GM23338 (cell line): Measurements from ENCODE around the gene ZFHX3.

Experiments used
- CREB1 ChIP-seq: fragments of 250-450 bp; sonication (Bioruptor Pico); IDR thresholded peaks from 2 replicates; pipeline ENCODE4 v1.5.0; 2020; ENCODE audit warnings: low read depth, mild to moderate bottlenecking, moderate library complexity
- EZH2 ChIP-seq: fragments of 200-600 bp; sonication (generic); IDR thresholded peaks from one replicate; pipeline ENCODE4 v1.8.0; 2017; ENCODE audit warnings: antibody characterized with exemption, mild to moderate bottlenecking, low read depth; ENCODE audit not compliant: unreplicated experiment
- EZH2phosphoT487 ChIP-seq: fragments of 200-600 bp; sonication (generic); IDR thresholded peaks from one replicate; pipeline ENCODE4 v1.8.1; 2018; ENCODE audit warnings: antibody characterized with exemption; ENCODE audit not compliant: unreplicated experiment
- JUNB ChIP-seq: IDR thresholded peaks from one replicate; pipeline ENCODE4 v1.6.1; 2016; ENCODE audit warnings: antibody characterized with exemption; ENCODE audit not compliant: unreplicated experiment
- NANOG ChIP-seq: IDR thresholded peaks from 2 replicates; pipeline ENCODE4 v1.6.1; 2016; ENCODE audit warnings: antibody characterized with exemption, borderline replicate concordance
- POLR2AphosphoS5 ChIP-seq: IDR thresholded peaks from 2 replicates; pipeline ENCODE4 v1.6.1; 2016; ENCODE audit warnings: antibody characterized with exemption, low read depth
- TF ChIP-seq, protein P1 (sequence below), 2 experiments: fragments of 200-600 bp in 1 of 2; sonication (generic) in 1 of 2; conservative IDR thresholded peaks; 2 replicates each; pipeline versions ENCODE4 v1.5.1 to v1.6.1; 2016 to 2017; ENCODE audit warnings: antibody characterized with exemption in 2 of 2, low read depth in 2 of 2, mild to moderate bottlenecking in 2 of 2, moderate library complexity in 1 of 2
- TF ChIP-seq, protein P2 (sequence below): IDR thresholded peaks from 2 replicates; pipeline ENCODE4 v1.6.1; 2016; ENCODE audit warnings: antibody characterized with exemption
- TF ChIP-seq, protein P3 (sequence below): IDR thresholded peaks from one replicate; pipeline ENCODE4 v1.6.1; 2018; ENCODE audit warnings: antibody characterized with exemption; ENCODE audit not compliant: unreplicated experiment

DNA sequence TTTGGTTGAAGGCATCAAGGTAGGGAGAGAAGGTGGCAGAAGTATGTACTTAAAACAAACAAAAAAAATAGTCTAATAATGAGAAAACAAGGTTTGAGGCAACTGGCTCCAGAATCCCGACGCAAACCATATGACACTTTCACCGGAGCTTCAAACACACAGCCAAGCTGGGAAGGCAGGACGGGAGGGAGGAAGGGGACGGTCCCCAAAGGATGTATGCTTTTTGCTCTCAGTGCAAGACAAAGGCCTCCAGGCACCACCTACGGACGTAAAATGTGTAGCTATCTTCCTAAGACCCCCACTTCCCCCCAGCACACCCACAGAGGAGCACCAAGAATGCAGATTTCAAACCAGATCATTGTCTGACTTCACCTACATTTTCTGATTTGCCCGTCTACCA, 102.3 kb downstream of the ZFHX3 start:
- TF ChIP-seq, protein P1, sequence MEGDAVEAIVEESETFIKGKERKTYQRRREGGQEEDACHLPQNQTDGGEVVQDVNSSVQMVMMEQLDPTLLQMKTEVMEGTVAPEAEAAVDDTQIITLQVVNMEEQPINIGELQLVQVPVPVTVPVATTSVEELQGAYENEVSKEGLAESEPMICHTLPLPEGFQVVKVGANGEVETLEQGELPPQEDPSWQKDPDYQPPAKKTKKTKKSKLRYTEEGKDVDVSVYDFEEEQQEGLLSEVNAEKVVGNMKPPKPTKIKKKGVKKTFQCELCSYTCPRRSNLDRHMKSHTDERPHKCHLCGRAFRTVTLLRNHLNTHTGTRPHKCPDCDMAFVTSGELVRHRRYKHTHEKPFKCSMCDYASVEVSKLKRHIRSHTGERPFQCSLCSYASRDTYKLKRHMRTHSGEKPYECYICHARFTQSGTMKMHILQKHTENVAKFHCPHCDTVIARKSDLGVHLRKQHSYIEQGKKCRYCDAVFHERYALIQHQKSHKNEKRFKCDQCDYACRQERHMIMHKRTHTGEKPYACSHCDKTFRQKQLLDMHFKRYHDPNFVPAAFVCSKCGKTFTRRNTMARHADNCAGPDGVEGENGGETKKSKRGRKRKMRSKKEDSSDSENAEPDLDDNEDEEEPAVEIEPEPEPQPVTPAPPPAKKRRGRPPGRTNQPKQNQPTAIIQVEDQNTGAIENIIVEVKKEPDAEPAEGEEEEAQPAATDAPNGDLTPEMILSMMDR (conservative IDR thresholded peaks at IDR 0.05; ENCODE audit: low read depth in 2 of 2) = no peak
- TF ChIP-seq POLR2AphosphoS5 (no peak), JUNB (no peak), EZH2 (no peak), CREB1 (CRISPR knock-in tag) (no peak), NANOG (no peak), EZH2phosphoT487 (no peak)
- TF ChIP-seq, protein P2, sequence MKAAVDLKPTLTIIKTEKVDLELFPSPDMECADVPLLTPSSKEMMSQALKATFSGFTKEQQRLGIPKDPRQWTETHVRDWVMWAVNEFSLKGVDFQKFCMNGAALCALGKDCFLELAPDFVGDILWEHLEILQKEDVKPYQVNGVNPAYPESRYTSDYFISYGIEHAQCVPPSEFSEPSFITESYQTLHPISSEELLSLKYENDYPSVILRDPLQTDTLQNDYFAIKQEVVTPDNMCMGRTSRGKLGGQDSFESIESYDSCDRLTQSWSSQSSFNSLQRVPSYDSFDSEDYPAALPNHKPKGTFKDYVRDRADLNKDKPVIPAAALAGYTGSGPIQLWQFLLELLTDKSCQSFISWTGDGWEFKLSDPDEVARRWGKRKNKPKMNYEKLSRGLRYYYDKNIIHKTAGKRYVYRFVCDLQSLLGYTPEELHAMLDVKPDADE = no peak
- TF ChIP-seq, protein P3, sequence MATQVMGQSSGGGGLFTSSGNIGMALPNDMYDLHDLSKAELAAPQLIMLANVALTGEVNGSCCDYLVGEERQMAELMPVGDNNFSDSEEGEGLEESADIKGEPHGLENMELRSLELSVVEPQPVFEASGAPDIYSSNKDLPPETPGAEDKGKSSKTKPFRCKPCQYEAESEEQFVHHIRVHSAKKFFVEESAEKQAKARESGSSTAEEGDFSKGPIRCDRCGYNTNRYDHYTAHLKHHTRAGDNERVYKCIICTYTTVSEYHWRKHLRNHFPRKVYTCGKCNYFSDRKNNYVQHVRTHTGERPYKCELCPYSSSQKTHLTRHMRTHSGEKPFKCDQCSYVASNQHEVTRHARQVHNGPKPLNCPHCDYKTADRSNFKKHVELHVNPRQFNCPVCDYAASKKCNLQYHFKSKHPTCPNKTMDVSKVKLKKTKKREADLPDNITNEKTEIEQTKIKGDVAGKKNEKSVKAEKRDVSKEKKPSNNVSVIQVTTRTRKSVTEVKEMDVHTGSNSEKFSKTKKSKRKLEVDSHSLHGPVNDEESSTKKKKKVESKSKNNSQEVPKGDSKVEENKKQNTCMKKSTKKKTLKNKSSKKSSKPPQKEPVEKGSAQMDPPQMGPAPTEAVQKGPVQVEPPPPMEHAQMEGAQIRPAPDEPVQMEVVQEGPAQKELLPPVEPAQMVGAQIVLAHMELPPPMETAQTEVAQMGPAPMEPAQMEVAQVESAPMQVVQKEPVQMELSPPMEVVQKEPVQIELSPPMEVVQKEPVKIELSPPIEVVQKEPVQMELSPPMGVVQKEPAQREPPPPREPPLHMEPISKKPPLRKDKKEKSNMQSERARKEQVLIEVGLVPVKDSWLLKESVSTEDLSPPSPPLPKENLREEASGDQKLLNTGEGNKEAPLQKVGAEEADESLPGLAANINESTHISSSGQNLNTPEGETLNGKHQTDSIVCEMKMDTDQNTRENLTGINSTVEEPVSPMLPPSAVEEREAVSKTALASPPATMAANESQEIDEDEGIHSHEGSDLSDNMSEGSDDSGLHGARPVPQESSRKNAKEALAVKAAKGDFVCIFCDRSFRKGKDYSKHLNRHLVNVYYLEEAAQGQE = no peak
